ENCODE results near the gene GFI1B. TPM values are rescaled to one million over a fixed set of nuclear protein-coding genes. Genes with fewer than 3 reads are reported as not detected.

GFI1B gene
- total and polyA plus RNA-seq, 2 of the 13 experiments (the other 11 are each of a cell fraction or from before 2014, with no cell fraction given) = 0.15 to 0.51 TPM

DNA sequence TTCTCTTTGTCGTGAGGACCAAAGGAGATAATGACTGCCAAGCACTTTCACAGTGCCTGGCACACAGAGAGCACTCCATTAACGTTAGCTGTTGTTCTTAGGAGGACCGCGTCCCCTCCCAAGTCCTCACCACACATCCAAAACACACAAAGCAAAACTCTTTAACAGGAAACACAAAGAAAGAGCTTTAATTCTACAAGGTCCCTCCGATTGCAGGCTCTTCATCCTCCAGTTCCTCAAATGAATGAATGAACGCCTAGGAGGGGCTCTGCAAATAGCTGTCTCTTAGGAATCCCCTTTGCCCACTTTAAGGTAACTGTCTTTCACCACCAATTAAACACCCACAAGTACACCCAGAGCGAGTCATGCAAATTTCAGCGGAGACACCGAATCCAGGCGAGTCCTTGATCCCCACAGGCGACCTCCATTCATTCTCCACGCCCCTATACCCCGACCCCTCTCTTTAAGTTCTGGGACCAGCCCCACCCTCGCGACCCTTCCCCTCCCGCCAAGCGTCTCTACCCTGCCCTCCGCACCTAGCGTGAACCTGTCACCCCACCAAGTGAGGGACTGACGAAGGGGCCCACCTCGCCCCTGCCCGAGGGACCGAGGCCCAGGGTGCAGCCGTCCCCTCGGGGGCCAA, 34.7 kb upstream of the GFI1B start:
- Histone ChIP-seq H3K9ac (ENCODE audit: insufficient read depth, low read depth, low read length) (peak overlapping the region; percentile 97), H3K4me2 (ENCODE audit: low read depth, low read length) (peak overlapping the region; percentile 76), H3K9me3 (ENCODE audit: low read length) (no peaks in the 10 kb centered on the region), H3K4me3 (replicated peaks in 1 of 3; ENCODE audit: insufficient read depth in 1 of 3, low read depth in 2 of 3, low read length in 3 of 3) (peak overlapping the region; percentile 86 to 100 (median 95)), H3K4me1 (ENCODE audit: insufficient read depth, low read length) (peaks cover 55% of the 10 kb centered on the region), H3K27me3 (ENCODE audit: control insufficient read depth in 1 of 2, insufficient read depth in 2 of 2, low read length in 2 of 2) (no peaks in the 10 kb centered on the region; a peak in 2 of 5 replicates), H3K36me3 (replicated peaks in 1 of 2; ENCODE audit: control insufficient read depth in 1 of 2, insufficient read depth in 2 of 2, low read length in 2 of 2) (peaks cover 0 to 3% of the 10 kb centered on the region in 2 experiments; a peak in 1 of 5 replicates), H3K79me2 (ENCODE audit: insufficient read depth, low read length) (peaks cover 56% of the 10 kb centered on the region), H2AFZ (ENCODE audit: low read length) (no peak overlapping the region), H3K27ac (ENCODE audit: extremely low read length, insufficient read depth, low read length) (peak overlapping the region; percentile 99), H4K20me1 (ENCODE audit: insufficient read depth, low read length) (no peaks in the 10 kb centered on the region; the same call in 1 of the 2 replicates)
- BruUV-seq (replicated peaks) = TSS peak; percentile 70
- intact Hi-C loops (cut with micrococcal nuclease; ENCODE audit: unreplicated experiment) = no loop called here
- 2% methylated on average over 22 of the region's 25 CpGs for WGBS (ENCODE audit: low lambda C conversion rate)
- FAIRE-seq = no peak
- in situ Hi-C loops (cut with HindIII; ENCODE audit: extremely low pct_ligation_motif_present, low pct_unique_long_range_greater_than_20kb) = no loop called here
- CTCF ChIA-PET (ENCODE audit: low intra/inter-chr PET ratio, low total read pairs) = no interaction called here
- DNase-seq (ENCODE audit: low spot score) = no peak
- ATAC-seq = no peak; the same call in 1 of the 3 replicates
- POLR2A ChIA-PET = interaction anchor here (0.6 to 2.3 kb wide), 3 partner anchors 17 to 87 kb away, joined by 3 to 16 read pairs (median 3); partner anchors contain the start of gene GTF3C5
- TF ChIP-seq SIN3A (IDR thresholded peaks at IDR 0.05; ENCODE audit: borderline replicate concordance, low read depth, low read length) = peak; percentile 30; the same call in 1 of the 2 replicates
- peak; percentile 39; the same call in 1 of the 2 replicates for TF ChIP-seq PHF8 (CRISPR knock-in tag; IDR thresholded peaks at IDR 0.05)
- TF ChIP-seq ZNF691 (CRISPR knock-in tag; IDR thresholded peaks at IDR 0.05; ENCODE audit: borderline replicate concordance, low read depth) = 0 out of 2 replicates have a peak, but pooled peaks have one; percentile 35
- TF ChIP-seq ARID2 (CRISPR knock-in tag; IDR thresholded peaks at IDR 0.05; ENCODE audit: borderline replicate concordance) = 0 out of 2 replicates have a peak, but pooled peaks have one; percentile 6
- TF ChIP-seq, protein P1, sequence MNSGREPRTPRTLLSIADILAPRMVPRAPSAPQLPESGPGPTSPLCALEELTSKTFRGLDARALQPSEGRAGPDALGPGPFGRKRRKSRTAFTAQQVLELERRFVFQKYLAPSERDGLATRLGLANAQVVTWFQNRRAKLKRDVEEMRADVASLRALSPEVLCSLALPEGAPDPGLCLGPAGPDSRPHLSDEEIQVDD (CRISPR knock-in tag; IDR thresholded peaks at IDR 0.05; ENCODE audit: borderline replicate concordance) = 0 out of 2 replicates have a peak, but pooled peaks have one; percentile 4
- TF ChIP-seq ZNF607 (CRISPR knock-in tag; IDR thresholded peaks at IDR 0.05; ENCODE audit: borderline replicate concordance) = no peak
- no peak for TF ChIP-seq SNRNP70 (IDR thresholded peaks at IDR 0.05; ENCODE audit: low read depth, low read length)
- TF ChIP-seq KAT7 (CRISPR knock-in tag; IDR thresholded peaks at IDR 0.05; ENCODE audit: borderline replicate concordance) = 0 out of 2 replicates have a peak, but pooled peaks have one; percentile 27

All from HepG2 (cell line).